IgD-negative memory B cell (primary cell): Measurements from ENCODE around the gene BMI1. TPM values are rescaled to one million over a fixed set of nuclear protein-coding genes. Genes with fewer than 3 reads are reported as not detected.

Experiments used
- polyA plus RNA-seq: library from polyadenylated mRNA; unstranded; fragments of 300-500 nt; fragmentation: Illumina TruSeq; gene quantifications from one replicate; pipeline ENCODE4 v1.2.3, GENCODE V29; 2021

BMI1 gene
- polyA plus RNA-seq, 1 donor from 2014 or later = 37.9 TPM

Other genes with a start within 250 kb of the BMI1 start
- gene EBLN1, start 103.1 kb upstream of the BMI1 start, polyA plus RNA-seq = not detected
- gene COMMD3, start 4.7 kb upstream of the BMI1 start, polyA plus RNA-seq = 85.0 TPM
- not detected for gene SPAG6, start 24.4 kb downstream of the BMI1 start, polyA plus RNA-seq